Measurements from ENCODE around the gene PEMT. TPM values are rescaled to one million over a fixed set of nuclear protein-coding genes. Genes with fewer than 3 reads are reported as not detected.

PEMT gene, protein sequence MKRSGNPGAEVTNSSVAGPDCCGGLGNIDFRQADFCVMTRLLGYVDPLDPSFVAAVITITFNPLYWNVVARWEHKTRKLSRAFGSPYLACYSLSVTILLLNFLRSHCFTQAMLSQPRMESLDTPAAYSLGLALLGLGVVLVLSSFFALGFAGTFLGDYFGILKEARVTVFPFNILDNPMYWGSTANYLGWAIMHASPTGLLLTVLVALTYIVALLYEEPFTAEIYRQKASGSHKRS
- total RNA-seq = 10 to 100 TPM; 54.6 to 76.9 (median 63.0) TPM

DNA sequence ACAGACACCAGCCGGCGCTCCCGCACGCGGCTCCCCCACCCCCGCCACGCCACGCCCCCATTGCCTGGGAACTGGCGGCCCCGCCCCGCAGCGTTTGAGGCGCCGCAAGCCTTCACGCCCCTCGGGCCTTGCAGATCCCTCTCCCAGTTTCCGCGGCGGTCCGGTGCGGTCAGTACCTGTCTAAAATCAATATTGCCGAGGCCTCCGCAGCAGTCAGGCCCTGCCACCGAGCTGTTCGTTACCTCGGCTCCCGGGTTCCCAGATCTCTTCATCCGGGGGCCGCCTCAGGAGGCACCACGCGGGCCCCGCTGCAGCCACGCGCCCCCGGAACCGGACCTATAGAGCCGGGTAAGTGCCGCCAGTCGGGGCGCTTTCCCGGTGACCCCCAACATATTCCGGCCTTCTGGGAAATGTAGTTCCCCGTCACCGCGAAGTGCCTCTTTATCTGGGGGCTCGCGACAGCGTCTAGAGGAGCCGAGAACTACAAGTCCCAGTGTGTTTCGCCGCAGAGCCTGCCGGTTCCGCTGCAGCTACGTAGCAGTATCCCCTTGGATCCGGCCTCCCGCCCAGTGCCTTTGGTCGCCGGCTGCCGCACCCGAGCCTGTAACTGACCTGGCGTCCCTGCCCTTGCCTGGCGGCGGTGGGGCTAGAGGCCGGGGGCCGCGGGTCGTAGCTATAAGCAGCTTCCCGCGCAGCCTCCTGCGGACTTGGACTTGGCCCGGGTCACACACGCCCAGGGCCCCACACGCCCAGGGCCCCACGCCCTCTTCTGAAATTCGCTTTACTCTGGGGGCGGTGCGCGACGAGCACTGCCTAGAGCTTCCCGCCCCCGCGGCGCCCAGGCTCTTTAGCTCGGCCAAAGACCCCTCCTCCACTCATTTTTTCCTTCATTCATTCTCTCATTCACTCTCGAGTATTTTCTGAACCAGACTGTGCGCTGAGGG lies at the start of gene PEMT:
Gene PEMT (minus strand): TSS at position 354 of the 944 bp plus-strand sequence. CDS start 82 bp downstream, at position 272.
- TF ChIP-seq, protein P1, sequence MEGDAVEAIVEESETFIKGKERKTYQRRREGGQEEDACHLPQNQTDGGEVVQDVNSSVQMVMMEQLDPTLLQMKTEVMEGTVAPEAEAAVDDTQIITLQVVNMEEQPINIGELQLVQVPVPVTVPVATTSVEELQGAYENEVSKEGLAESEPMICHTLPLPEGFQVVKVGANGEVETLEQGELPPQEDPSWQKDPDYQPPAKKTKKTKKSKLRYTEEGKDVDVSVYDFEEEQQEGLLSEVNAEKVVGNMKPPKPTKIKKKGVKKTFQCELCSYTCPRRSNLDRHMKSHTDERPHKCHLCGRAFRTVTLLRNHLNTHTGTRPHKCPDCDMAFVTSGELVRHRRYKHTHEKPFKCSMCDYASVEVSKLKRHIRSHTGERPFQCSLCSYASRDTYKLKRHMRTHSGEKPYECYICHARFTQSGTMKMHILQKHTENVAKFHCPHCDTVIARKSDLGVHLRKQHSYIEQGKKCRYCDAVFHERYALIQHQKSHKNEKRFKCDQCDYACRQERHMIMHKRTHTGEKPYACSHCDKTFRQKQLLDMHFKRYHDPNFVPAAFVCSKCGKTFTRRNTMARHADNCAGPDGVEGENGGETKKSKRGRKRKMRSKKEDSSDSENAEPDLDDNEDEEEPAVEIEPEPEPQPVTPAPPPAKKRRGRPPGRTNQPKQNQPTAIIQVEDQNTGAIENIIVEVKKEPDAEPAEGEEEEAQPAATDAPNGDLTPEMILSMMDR (IDR thresholded peaks at IDR 0.05; ENCODE audit: low read depth) = no peak

DNA sequence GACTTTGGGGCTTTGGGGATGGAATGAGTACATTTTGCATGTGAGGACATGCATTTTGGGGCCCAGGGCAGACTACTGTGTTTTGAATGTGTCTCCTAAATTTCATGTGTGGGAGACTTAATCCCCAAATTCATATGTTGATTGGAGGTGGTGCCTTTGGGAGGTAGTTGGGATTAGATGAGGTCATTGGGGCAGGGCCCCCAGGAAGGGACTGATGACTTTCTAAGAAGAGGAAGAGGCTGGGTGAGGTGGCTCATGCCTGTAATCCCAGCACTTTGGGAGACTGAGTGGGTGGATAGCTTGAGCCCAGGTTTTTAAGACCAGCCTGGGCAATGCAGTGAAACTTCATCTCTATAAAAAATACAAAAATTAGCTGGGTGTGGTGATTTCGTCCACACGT lies 47.0 kb upstream of the PEMT start:
- TF ChIP-seq, protein P1 (IDR thresholded peaks at IDR 0.05; ENCODE audit: low read depth) = no peak

DNA sequence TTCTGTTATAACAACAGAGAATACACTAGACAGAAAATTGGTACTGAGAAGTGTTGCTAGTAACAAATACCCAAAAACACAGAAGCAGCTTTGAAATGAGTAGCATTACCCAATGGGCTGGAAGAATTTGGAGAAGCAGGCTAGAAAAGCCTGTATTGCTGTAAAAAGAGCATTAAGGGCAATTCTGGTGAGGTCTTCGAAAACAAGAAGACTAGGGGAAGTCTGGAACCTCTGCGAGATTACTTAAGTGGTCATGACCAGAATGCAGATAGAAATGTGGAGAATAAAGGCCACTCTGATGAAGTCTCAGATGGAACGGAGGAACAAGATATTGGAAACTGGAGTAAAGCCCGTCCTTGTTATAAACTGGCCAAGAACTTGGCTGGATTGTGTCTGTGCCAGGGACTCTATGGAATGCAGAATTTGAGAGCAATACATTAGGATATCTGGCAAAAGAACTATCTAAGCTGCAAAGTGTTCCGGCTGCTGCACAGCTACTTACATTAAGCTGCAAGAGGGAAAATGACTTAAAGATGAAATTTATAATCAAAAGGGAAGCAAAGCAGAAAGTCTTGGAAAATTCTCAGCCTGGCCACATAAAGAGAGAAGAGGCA lies 44.9 kb upstream of the PEMT start:
- TF ChIP-seq, protein P1 (IDR thresholded peaks at IDR 0.05; ENCODE audit: low read depth) = no peak

DNA sequence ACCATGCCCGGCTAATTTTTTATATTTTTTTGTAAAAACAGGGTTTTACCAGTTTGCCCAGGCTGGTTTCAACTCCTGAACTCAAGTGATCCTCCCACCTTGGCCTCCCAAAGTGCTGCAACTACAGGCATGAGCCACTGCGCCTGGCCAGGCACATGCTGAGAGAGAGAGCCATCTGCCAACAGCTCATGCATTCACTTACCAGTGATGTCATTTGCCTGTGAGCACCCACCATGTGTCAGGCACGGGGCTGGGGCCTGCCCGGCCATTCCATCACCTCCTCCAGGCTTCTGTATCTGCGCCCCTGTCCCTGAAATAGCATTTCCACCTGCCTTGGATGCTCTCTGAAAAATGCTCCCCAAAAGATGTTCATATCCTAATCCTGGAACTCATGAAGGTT lies 43.6 kb upstream of the PEMT start:
- TF ChIP-seq, protein P1 (IDR thresholded peaks at IDR 0.05; ENCODE audit: low read depth) = no peak

DNA sequence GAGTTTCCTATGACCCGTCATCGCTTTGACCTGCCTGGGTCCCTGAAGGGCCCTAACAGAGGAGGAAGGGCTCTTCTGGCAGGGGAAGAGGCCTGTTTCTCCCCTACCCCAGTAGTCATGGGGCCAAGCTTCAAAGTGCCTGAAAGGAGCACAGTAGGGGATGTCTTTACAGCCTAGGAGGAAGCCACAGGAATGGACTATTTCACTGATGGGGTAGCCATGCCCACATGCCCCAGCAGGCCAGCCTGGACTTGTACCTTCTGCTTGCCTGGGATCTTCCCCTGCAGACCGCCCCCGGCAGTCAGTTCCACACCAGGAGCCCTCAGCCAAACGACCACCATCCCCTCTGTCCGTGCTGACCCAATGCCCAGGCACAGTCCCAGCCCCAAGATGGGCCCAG lies 41.8 kb upstream of the PEMT start:
- TF ChIP-seq, protein P1 (IDR thresholded peaks at IDR 0.05; ENCODE audit: low read depth) = no peak

DNA sequence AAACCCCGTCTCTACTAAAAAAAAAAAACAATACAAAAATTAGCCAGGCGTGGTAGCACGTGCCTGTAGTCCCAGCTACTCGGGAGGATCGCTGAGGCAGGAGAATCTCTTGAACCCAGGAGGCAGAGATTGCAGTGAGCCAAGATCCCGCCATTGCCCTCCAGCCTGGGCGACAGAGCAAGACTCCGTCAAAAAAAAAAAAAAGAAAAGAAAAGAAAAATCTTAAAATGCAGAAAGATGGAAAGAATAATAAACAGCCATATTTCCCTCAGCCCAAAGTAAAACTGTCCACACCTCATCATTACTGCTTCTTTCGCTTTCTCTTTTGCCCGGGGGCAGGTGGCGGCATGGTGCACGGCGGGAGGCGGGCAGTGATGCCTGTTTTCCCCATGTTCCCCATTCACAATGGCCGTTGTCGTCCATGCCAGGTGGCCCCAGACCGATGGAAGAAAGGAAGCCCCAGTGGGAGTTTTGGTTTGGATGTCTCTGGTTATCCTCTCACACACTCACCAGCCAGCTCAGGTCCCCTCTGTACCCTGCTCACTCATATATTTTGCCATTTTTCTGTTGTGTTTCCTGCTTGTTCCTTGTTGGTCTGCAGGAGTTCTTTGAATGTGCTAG lies 37.0 kb upstream of the PEMT start:
- TF ChIP-seq, protein P1 (IDR thresholded peaks at IDR 0.05; ENCODE audit: low read depth) = no peak
